Thoracic aorta (tissue), 2 donors: ENCODE data around the gene F2R. TPM values are rescaled to one million over a fixed set of nuclear protein-coding genes. Genes with fewer than 3 reads are reported as not detected.

Source experiments
- ATAC-seq: fragments of 150-250 bp; one replicate; pipeline ENCODE4 v1.8.0; 2017; ENCODE audit warnings: low read depth; ENCODE audit not compliant: insufficient number of reproducible peaks, low FRiP score
- DNase-seq: peaks from one replicate; pipeline ENCODE4 v3.0.0-alpha.2; 2020; ENCODE audit warnings: low spot score
- H3K27ac ChIP-seq, 2 donors: fragments of 200-600 bp; sonication (generic); 1 replicate in 1 of 2; 2 replicates in 1 of 2; pipeline ENCODE4 v1.5.1; 2016; ENCODE audit warnings: mild to moderate bottlenecking in 2 of 2, moderate library complexity in 2 of 2
- H3K27me3 ChIP-seq: fragments of 200-600 bp; sonication (generic); replicated peaks from 2 replicates; pipeline ENCODE4 v1.6.0; 2016; ENCODE audit warnings: mild to moderate bottlenecking; ENCODE audit not compliant: insufficient read depth
- H3K36me3 ChIP-seq: fragments of 200-600 bp; sonication (generic); one replicate; pipeline ENCODE4 v1.5.1; 2016
- H3K4me1 ChIP-seq, 2 donors: fragments of 200-600 bp; sonication (generic); 1 replicate in 1 of 2; 2 replicates in 1 of 2; pipeline versions ENCODE4 v1.5.1 to v1.6.0; 2016; ENCODE audit warnings: low read depth in 2 of 2, mild to moderate bottlenecking in 1 of 2; ENCODE audit not compliant: control insufficient read depth in 1 of 2
- H3K4me3 ChIP-seq: fragments of 200-600 bp; sonication (generic); 2 replicates; pipeline ENCODE4 v1.5.1; 2016; ENCODE audit warnings: mild to moderate bottlenecking
- H3K9me3 ChIP-seq: fragments of 200-600 bp; sonication (generic); 2 replicates; pipeline ENCODE4 v1.5.1; 2016
- CTCF ChIP-seq: fragments of 200-600 bp; sonication (generic); IDR thresholded peaks from one replicate; pipeline ENCODE4 v1.5.1; 2019; ENCODE audit warnings: antibody characterized with exemption
- total RNA-seq, 2 donors: library from RNA; depleted of rRNA; stranded (reverse); fragments of >200 nt; gene quantifications; one replicate each; pipeline versions ENCODE4 v1.1.0 to v1.2.3, GENCODE V29; 2016

F2R gene
- total RNA-seq, 2 donors from 2014 or later, result 96.4 to 240 TPM

DNA sequence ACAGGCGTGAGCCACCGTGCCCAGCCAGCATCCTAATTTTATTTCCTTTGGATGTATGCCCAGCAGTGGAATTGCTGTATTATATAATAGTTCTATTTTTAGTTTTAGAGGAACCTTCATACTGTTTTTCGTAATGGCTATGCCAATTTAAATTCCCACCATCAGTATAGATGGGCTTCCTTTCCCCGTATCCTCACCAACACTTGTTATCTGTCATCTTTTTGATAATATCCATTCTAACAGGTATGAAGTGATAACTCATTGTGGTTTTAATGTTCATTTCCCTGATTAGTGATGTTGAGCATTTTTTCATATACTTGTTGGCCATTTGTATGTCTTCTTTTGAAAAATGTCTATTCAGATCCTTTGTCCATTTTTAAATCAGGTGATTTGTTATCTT, 13.0 kb downstream of the F2R start:
- no peaks in the 10 kb centered on the region for H3K4me1 ChIP-seq
- no peak for TF ChIP-seq CTCF
- H3K36me3 ChIP-seq, result peaks cover 5% of the 10 kb centered on the region
- no peak overlapping the region for H3K27ac ChIP-seq
- no peak overlapping the region for H3K4me3 ChIP-seq
- peaks cover 10% of the 10 kb centered on the region for H3K9me3 ChIP-seq
- H3K27me3 ChIP-seq, result no peaks in the 10 kb centered on the region
- DNase-seq (no peak), ATAC-seq (no peak)

GRCh38 chr5:76729373-76730290, 13.7 kb downstream of the F2R start:
- Histone ChIP-seq H3K4me1 (no peaks in the 10 kb centered on the region), H3K9me3 (peaks cover 10% of the 10 kb centered on the region), H3K27ac (no peak overlapping the region), H3K27me3 (no peaks in the 10 kb centered on the region), H3K4me3 (no peak overlapping the region), H3K36me3 (peaks cover 5% of the 10 kb centered on the region)
- DNase-seq, result no peak
- no peak for ATAC-seq
- no peak for TF ChIP-seq CTCF

GRCh38 chr5:76732405-76733048, 16.6 kb downstream of the F2R start:
- ATAC-seq, result no peak
- no peak for TF ChIP-seq CTCF
- Histone ChIP-seq H3K27ac (no peak overlapping the region), H3K9me3 (peaks cover 10% of the 10 kb centered on the region), H3K27me3 (no peaks in the 10 kb centered on the region), H3K4me1 (no peaks in the 10 kb centered on the region), H3K36me3 (peaks cover 5% of the 10 kb centered on the region), H3K4me3 (no peak overlapping the region)
- no peak for DNase-seq

DNA sequence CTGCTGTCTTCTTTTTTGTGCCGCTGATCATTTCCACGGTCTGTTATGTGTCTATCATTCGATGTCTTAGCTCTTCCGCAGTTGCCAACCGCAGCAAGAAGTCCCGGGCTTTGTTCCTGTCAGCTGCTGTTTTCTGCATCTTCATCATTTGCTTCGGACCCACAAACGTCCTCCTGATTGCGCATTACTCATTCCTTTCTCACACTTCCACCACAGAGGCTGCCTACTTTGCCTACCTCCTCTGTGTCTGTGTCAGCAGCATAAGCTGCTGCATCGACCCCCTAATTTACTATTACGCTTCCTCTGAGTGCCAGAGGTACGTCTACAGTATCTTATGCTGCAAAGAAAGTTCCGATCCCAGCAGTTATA, 17.1 kb downstream of the F2R start:
- no peak for ATAC-seq
- H3K36me3 ChIP-seq, result peaks cover 5% of the 10 kb centered on the region
- no peak for TF ChIP-seq CTCF
- no peaks in the 10 kb centered on the region for H3K27me3 ChIP-seq
- peaks cover 10% of the 10 kb centered on the region for H3K9me3 ChIP-seq
- H3K27ac ChIP-seq, result no peak overlapping the region
- no peak for DNase-seq
- H3K4me1 ChIP-seq, result no peaks in the 10 kb centered on the region
- no peak overlapping the region for H3K4me3 ChIP-seq

DNA sequence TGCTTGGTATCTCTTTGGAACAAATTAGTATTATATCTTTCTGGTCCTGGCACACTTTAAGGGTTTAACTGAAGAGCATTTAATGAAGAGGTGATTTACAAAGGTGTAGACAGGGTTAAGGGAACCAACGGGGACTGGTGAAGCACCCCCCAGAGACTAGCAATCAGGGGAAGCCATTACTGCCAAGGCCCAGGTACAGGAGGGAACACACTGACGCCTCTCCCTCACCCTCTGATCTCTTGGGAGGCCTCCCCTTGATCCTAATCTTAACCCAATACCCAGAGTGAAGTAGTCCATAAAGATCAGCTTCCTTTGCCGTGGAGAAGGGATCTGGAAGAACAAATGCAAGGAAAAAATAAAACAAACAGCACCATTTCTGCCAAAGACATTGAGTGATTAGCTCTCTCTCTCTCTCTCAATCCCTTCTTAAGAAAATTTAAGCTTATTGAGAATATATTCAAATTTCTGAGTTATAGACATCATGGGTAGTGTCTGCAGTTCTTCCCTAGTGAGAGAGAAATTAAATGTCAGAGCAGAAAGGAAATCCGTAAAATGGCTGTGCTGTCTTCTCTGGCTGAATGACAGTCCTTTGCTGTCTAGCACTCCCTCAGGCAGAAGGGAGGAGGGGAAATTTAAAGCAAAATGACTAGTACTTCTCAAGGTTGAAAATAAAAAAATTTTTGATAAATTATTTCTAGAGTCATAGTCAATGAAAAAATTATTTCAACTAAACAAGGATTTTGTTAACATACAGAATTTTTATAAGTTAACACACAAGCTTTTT, 20.0 kb downstream of the F2R start:
- DNase-seq (no peak), ATAC-seq (no peak)
- Histone ChIP-seq H3K27me3 (no peaks in the 10 kb centered on the region), H3K36me3 (peaks cover 5% of the 10 kb centered on the region), H3K4me3 (no peak overlapping the region), H3K9me3 (no peaks in the 10 kb centered on the region), H3K4me1 (no peaks in the 10 kb centered on the region), H3K27ac (no peak overlapping the region)
- TF ChIP-seq CTCF, result no peak
